Spleen (tissue), 11 donors: ENCODE data around the gene CROCC2. TPM values are rescaled to one million over a fixed set of nuclear protein-coding genes. Genes with fewer than 3 reads are reported as not detected.
A peak's percentile ranks its signal among the peaks of the same experiment; 100 is the strongest.

Experiments used
- DNase-seq: peaks from one replicate; pipeline ENCODE4 v3.0.0-alpha.2; 2020
- H3K27ac ChIP-seq, 8 donors: fragments of 200-600 bp; sonication (generic) in 7 of 8; 1 replicate in 4 of 8; 2 replicates in 4 of 8; pipeline versions ENCODE4 v1.5.0 to v1.8.0; 2016 to 2021; ENCODE audit warnings: inconsistent platforms in 4 of 8, mild to moderate bottlenecking in 4 of 8, moderate library complexity in 1 of 8
- H3K27me3 ChIP-seq, 7 donors: fragments of 200-600 bp; sonication (generic) in 6 of 7; replicated peaks in 1 of 7; 1 replicate in 4 of 7; 2 replicates in 3 of 7; pipeline versions ENCODE4 v1.5.0 to v1.8.0; 2016 to 2021; ENCODE audit warnings: inconsistent platforms in 3 of 7, mild to moderate bottlenecking in 1 of 7
- H3K36me3 ChIP-seq, 6 donors: fragments of 200-600 bp; sonication (generic) in 5 of 6; 1 replicate in 4 of 6; 2 replicates in 2 of 6; pipeline versions ENCODE4 v1.5.0 to v1.8.0; 2016 to 2021; ENCODE audit warnings: inconsistent platforms in 2 of 6
- H3K4me1 ChIP-seq, 6 donors: fragments of 200-600 bp; sonication (generic) in 5 of 6; 1 replicate in 3 of 6; 2 replicates in 3 of 6; pipeline versions ENCODE4 v1.5.0 to v1.8.0; 2016 to 2021; ENCODE audit warnings: inconsistent platforms in 3 of 6
- H3K4me3 ChIP-seq, 8 donors: fragments of 200-600 bp; sonication (generic) in 7 of 8; 1 replicate in 4 of 8; 2 replicates in 4 of 8; pipeline versions ENCODE4 v1.5.0 to v1.8.0; 2016 to 2021; ENCODE audit warnings: inconsistent platforms in 4 of 8, mild to moderate bottlenecking in 4 of 8, moderate library complexity in 2 of 8
- H3K9me3 ChIP-seq, 8 donors: fragments of 200-600 bp; sonication (generic) in 7 of 8; 1 replicate in 4 of 8; 2 replicates in 4 of 8; pipeline versions ENCODE4 v1.5.0 to v1.8.0; 2016 to 2021; ENCODE audit warnings: inconsistent platforms in 4 of 8
- POLR2A ChIP-seq, 3 donors: fragments of 450-650 bp; IDR thresholded peaks; one replicate each; pipeline ENCODE4 v1.5.1; 2017; ENCODE audit warnings: antibody characterized with exemption in 3 of 3, mild to moderate bottlenecking in 1 of 3
- POLR2AphosphoS5 ChIP-seq, 3 donors: sonication (generic); formaldehyde crosslinking; IDR thresholded peaks; one replicate each; pipeline ENCODE4 v1.5.1; 2017; ENCODE audit warnings: antibody characterized with exemption in 3 of 3
- WGBS, 5 donors: extraction: QIAGEN DNeasy Blood & Tissue Kit in 3 of 5; methylation state at CpG; one replicate each; pipeline versions ENCODE4 v1.1.5 to v1.1.7; 2013 to 2018; 5-methylcytosine and 5-hydroxymethylcytosine counted together
- intact Hi-C: fragments of 100-400 bp; cut with DNase I; formaldehyde crosslinking; loops from one replicate; pipeline ENCODE4 v1.15.0; 2023; ENCODE audit warnings: low total_unique reads
- polyA plus RNA-seq, 3 donors: library from polyadenylated mRNA; stranded (reverse); fragments of 200-250 nt; gene quantifications; one replicate each; pipeline ENCODE4 v1.2.1, GENCODE V29; 2013
- total RNA-seq, 7 donors: library from RNA; depleted of rRNA in 3 of 7; stranded (reverse); fragments of >200 nt in 3 of 7; fragmentation: NEBNext Ultra II Directional in 4 of 7; extraction: Animal tissue kit (Norgen Biotek cat#: 25700) in 4 of 7; gene quantifications; one replicate each; pipeline versions ENCODE4 v1.1.0 to v1.2.1, GENCODE V29; 2016 to 2021
- TF ChIP-seq, protein P1 (sequence below), 11 experiments: fragments of 200-600 bp in 7 of 11; fragments of 450-650 bp in 4 of 11; sonication (generic) in 4 of 11; IDR thresholded peaks in 8 of 11; conservative IDR thresholded peaks in 3 of 11; 1 replicate in 7 of 11; 2 replicates in 4 of 11; pipeline versions ENCODE4 v1.4.0 to v1.8.0; 2016 to 2021; ENCODE audit warnings: antibody characterized with exemption in 11 of 11, inconsistent platforms in 4 of 11, mild to moderate bottlenecking in 1 of 11
- donor health status: healthy with polysubstance abuse.
- donor health status: DM: no; HTN: no; CAD: no; lungs with moderate emphysema.
- donor health status: DM: no; HTN: no; CAD: no.
- donor health status: Bipolar disorder and iron deficiency.
- donor health status: healthy.
- donor health status: DM: no; HTN: no; CAD: no.
- donor health status: DM: yes; HTN: yes; CAD: no.

Gene CROCC2
- total and polyA plus RNA-seq, 10 donors, result 0.04 to 3.6 (median 0.75) TPM

DNA sequence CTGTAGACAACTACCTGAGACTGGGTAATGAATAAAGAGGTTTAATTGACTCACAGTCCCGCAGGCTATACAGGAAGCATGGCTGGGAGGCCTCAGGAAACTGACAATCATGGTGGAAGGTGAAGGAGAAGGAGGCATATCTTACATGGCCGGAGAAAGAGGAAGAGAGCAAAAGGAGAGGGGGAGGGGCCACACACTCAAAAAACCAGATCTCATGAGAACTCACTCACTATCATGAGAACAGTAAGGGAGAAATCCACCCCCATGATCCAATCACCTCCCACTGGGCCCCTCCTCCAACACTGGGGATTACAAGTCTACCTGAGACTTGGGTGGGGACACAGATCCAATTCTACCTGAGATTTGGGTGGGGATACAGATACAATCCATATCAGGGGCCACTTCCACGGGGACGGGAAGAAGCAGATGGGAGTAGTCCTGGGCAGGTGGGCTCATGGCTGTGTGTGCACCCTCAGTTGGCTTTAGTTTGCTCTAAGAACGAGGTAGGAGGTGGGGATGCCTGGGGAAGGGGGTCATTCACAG lies 20.0 kb upstream of the CROCC2 start:
- TF ChIP-seq, protein P1, sequence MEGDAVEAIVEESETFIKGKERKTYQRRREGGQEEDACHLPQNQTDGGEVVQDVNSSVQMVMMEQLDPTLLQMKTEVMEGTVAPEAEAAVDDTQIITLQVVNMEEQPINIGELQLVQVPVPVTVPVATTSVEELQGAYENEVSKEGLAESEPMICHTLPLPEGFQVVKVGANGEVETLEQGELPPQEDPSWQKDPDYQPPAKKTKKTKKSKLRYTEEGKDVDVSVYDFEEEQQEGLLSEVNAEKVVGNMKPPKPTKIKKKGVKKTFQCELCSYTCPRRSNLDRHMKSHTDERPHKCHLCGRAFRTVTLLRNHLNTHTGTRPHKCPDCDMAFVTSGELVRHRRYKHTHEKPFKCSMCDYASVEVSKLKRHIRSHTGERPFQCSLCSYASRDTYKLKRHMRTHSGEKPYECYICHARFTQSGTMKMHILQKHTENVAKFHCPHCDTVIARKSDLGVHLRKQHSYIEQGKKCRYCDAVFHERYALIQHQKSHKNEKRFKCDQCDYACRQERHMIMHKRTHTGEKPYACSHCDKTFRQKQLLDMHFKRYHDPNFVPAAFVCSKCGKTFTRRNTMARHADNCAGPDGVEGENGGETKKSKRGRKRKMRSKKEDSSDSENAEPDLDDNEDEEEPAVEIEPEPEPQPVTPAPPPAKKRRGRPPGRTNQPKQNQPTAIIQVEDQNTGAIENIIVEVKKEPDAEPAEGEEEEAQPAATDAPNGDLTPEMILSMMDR (IDR thresholded peaks at IDR 0.05 in 8 of 11, conservative IDR thresholded peaks at IDR 0.05 in 3 of 11), result no peak
- TF ChIP-seq POLR2A (IDR thresholded peaks at IDR 0.05) (no peak), POLR2AphosphoS5 (IDR thresholded peaks at IDR 0.05) (no peak)
- WGBS, 5 donors, result 47 to 64% (median 58%) methylated on average over 4 to 5 of the region's 5 CpGs
- Histone ChIP-seq H3K27me3 (no peaks in the 10 kb centered on the region), H3K36me3 (no peaks in the 10 kb centered on the region), H3K9me3 (no peaks in the 10 kb centered on the region), H3K27ac (no peak overlapping the region), H3K4me1 (no peaks in the 10 kb centered on the region), H3K4me3 (no peak overlapping the region)
- intact Hi-C loops, result no loop called here
- peak; percentile 9 for DNase-seq

DNA sequence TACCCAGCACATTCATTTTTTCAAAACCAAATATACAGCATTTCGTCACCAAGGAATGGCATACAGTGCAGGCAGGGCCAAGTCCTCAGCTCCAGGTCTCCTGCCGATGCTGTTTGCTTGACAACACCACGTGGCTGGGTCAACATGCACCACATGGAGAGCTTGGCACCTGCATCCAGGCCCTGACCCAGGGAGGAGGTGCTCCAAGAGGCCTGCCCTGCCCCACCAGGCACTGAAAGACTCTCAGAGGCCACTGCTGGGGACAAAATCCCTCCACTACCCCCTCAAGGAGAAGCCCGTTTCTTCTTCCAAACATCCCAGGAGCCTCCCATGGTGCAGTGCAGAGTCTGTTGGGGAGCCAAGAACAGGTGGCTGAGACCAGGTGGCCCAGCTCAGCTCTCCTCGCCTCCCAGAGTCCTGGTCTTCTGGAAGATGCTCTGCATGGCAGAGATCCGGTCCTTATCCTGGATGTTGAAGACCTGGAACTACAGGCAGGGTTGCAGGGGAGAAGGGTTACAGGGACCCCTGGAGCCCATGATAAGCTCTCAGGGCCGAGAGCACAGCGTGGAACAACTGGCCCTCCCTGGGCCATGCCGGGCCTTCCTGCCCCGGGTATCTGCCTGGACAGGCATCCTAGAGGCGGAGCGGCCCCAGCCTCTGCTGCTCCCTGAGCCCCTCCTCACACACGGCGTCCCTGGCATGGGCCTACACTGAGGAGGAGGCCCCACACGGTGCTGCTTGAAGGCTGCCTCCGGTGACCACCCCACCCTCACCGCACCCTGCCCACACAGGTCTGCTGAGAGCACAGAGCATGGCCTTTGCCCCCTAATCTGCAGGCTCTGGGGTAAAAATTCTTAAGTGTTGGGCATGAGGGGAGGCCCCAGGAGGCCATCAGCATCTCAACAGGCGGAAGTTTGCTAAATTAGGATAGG lies 19.2 kb upstream of the CROCC2 start:
- whole genome bisulfite sequencing, 5 donors, result 79 to 92% (median 87%) methylated on average over 6 to 18 of the region's 18 CpGs

DNA sequence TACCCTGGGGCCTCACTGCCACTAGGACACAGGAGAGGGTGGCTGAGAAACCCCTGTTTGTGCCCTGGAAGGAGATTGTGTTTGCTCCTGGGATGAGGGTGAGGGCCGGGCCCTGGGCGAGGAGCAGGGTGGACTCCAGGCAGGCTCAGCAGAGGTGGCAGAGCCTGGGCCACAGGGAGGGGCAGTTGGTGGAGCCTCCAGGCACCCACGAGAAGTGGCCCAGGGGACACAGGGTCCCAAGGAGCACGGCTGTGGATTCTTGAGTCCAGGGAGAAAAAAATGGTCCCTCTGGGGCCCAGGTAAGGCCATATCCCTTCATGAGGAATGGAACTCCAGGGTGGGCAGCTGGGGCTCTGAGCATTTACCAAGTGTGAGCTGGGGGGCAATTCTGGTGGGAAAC lies 18.5 kb upstream of the CROCC2 start:
- H3K27ac ChIP-seq, result no peak overlapping the region
- intact Hi-C loops, result no loop called here
- no peaks in the 10 kb centered on the region for H3K27me3 ChIP-seq
- H3K9me3 ChIP-seq, result no peaks in the 10 kb centered on the region
- no peak overlapping the region for H3K4me3 ChIP-seq
- TF ChIP-seq POLR2AphosphoS5 (IDR thresholded peaks at IDR 0.05), result no peak
- TF ChIP-seq POLR2A (IDR thresholded peaks at IDR 0.05), result no peak
- TF ChIP-seq, protein P1 (IDR thresholded peaks at IDR 0.05 in 8 of 11, conservative IDR thresholded peaks at IDR 0.05 in 3 of 11), result no peak
- no peaks in the 10 kb centered on the region for H3K4me1 ChIP-seq
- WGBS, 5 donors, result 63 to 94% (median 90%) methylated on average over 4 of the region's 4 CpGs
- no peaks in the 10 kb centered on the region for H3K36me3 ChIP-seq
- DNase-seq, result peak; percentile 46

More for the DNA sequence above, 19.2 kb upstream of the CROCC2 start:
- H3K27me3 ChIP-seq, result no peaks in the 10 kb centered on the region
- H3K4me1 ChIP-seq, result no peaks in the 10 kb centered on the region
- no peak for TF ChIP-seq POLR2A (IDR thresholded peaks at IDR 0.05)
- no peak for TF ChIP-seq POLR2AphosphoS5 (IDR thresholded peaks at IDR 0.05)
- TF ChIP-seq, protein P1 (IDR thresholded peaks at IDR 0.05 in 8 of 11, conservative IDR thresholded peaks at IDR 0.05 in 3 of 11), result no peak
- no peak overlapping the region for H3K27ac ChIP-seq
- intact Hi-C loops, result no loop called here
- H3K36me3 ChIP-seq, result no peaks in the 10 kb centered on the region
- no peak overlapping the region for H3K4me3 ChIP-seq
- no peaks in the 10 kb centered on the region for H3K9me3 ChIP-seq
- peak; percentile 61 for DNase-seq
